ENCODE results near the gene MYBPC1.

MYBPC1 gene

GRCh38 chr12:101599771-101600484, 5.2 kb downstream of the MYBPC1 start:
- no peak for DNase-seq

- DNase-seq, result no peak
Observed at GRCh38 chr12:101604132-101604531, 9.4 kb downstream of the MYBPC1 start.

GRCh38 chr12:101607894-101608293, 13.1 kb downstream of the MYBPC1 start:
- DNase-seq, result no peak

- DNase-seq, result no peak
Observed at GRCh38 chr12:101608301-101609133, 13.7 kb downstream of the MYBPC1 start.

GRCh38 chr12:101609198-101609597, 14.4 kb downstream of the MYBPC1 start:
- no peak for DNase-seq

- peak in 1 of 2 donors; percentile 9 for DNase-seq
Observed at GRCh38 chr12:101612160-101612916, 17.6 kb downstream of the MYBPC1 start.

- peak; percentile 52 to 73 for DNase-seq
Observed at GRCh38 chr12:101616027-101616494, 21.3 kb downstream of the MYBPC1 start.

GRCh38 chr12:101619026-101619786, 24.4 kb downstream of the MYBPC1 start:
- DNase-seq, result no peak

GRCh38 chr12:101619858-101620761, 25.3 kb downstream of the MYBPC1 start:
- peak in 1 of 2 donors; percentile 5 for DNase-seq

- DNase-seq, result peak; percentile 11 to 42
Observed at GRCh38 chr12:101620762-101621133, 26.0 kb downstream of the MYBPC1 start.

- DNase-seq, result no peak
Observed at GRCh38 chr12:101628676-101629075, 33.9 kb downstream of the MYBPC1 start.

GRCh38 chr12:101634724-101635123, 40.0 kb downstream of the MYBPC1 start:
- DNase-seq, result peak; percentile 32 to 40

GRCh38 chr12:101637936-101638335, 43.2 kb downstream of the MYBPC1 start:
- DNase-seq, result no peak

GRCh38 chr12:101642115-101643067, 47.6 kb downstream of the MYBPC1 start:
- no peak for DNase-seq

- DNase-seq, result no peak
Observed at GRCh38 chr12:101647711-101648110, 52.9 kb downstream of the MYBPC1 start.

GRCh38 chr12:101648195-101648594, 53.4 kb downstream of the MYBPC1 start:
- DNase-seq, result no peak

GRCh38 chr12:101650346-101651117, 55.8 kb downstream of the MYBPC1 start:
- DNase-seq, result peak in 1 of 2 donors; percentile 25

GRCh38 chr12:101653030-101653429, 58.3 kb downstream of the MYBPC1 start:
- DNase-seq, result no peak

GRCh38 chr12:101653503-101653902, 58.7 kb downstream of the MYBPC1 start:
- no peak for DNase-seq
